HG03432 (cell line): Measurements from ENCODE around the gene DDX25.
A peak's percentile ranks its signal among the peaks of the same experiment; 100 is the strongest.
"Not testable (repeated sequence)": the region's sequence is repeated elsewhere in the genome, so short reads cannot be mapped to it uniquely, and the experiment has no call there.

Experiments
- ATAC-seq: cut with Tn5 transposase; IDR thresholded peaks from one replicate; pipeline ENCODE4 v1.9.1; 2021; ENCODE audit warnings: mild to moderate bottlenecking, moderate library complexity; ENCODE audit not compliant: unreplicated experiment

DDX25 gene

GRCh38 chr11:125902927-125903710 lies 1.2 kb upstream of the DDX25 start, which contains the start of gene PUS3:
Gene PUS3, minus strand, starts transcription at chr11:125903206. Its CDS starts 6,922 bp downstream, at chr11:125896284.
- ATAC-seq: peak; percentile 97

GRCh38 chr11:125904678-125905077 lies 370 bp downstream of the DDX25 start:
- ATAC-seq: no peak

- ATAC-seq: no peak
Measured at GRCh38 chr11:125910226-125910849, 6.0 kb downstream of the DDX25 start.

GRCh38 chr11:125914601-125915000 lies 10.3 kb downstream of the DDX25 start:
- ATAC-seq: not testable (repeated sequence)

- ATAC-seq: no peak
Measured at GRCh38 chr11:125916683-125917347, 12.5 kb downstream of the DDX25 start.

- no peak for ATAC-seq
Measured at GRCh38 chr11:125918140-125918840, 14.0 kb downstream of the DDX25 start.

GRCh38 chr11:125921042-125921441 lies 16.7 kb downstream of the DDX25 start:
- ATAC-seq: no peak

GRCh38 chr11:125922156-125922555 lies 17.8 kb downstream of the DDX25 start:
- ATAC-seq: no peak

- ATAC-seq: peak; percentile 68
Measured at GRCh38 chr11:125923012-125923579, 18.8 kb downstream of the DDX25 start.

- no peak for ATAC-seq
Measured at GRCh38 chr11:125923633-125924032, 19.3 kb downstream of the DDX25 start.

GRCh38 chr11:125924384-125925007 lies 20.2 kb downstream of the DDX25 start:
- ATAC-seq: no peak

- ATAC-seq: no peak
Measured at GRCh38 chr11:125925247-125925740, 21.0 kb downstream of the DDX25 start.

- ATAC-seq: no peak
Measured at GRCh38 chr11:125925804-125926203, 21.5 kb downstream of the DDX25 start.

GRCh38 chr11:125926682-125927081 lies 22.4 kb downstream of the DDX25 start:
- ATAC-seq: no peak

- ATAC-seq: no peak
Measured at GRCh38 chr11:125929445-125930075, 25.3 kb downstream of the DDX25 start.

GRCh38 chr11:125930076-125930450 lies 25.8 kb downstream of the DDX25 start:
- no peak for ATAC-seq

- ATAC-seq: no peak
Measured at GRCh38 chr11:125931116-125931515, 26.8 kb downstream of the DDX25 start.

GRCh38 chr11:125931668-125932067 lies 27.4 kb downstream of the DDX25 start:
- no peak for ATAC-seq

GRCh38 chr11:125932301-125932700 lies 28.0 kb downstream of the DDX25 start:
- ATAC-seq: no peak
